Neutrophil (primary cell): ENCODE results near the gene AHNAK.
"Not testable (repeated sequence)": the region's sequence is repeated elsewhere in the genome, so short reads cannot be mapped to it uniquely, and the experiment has no call there.

Experiments used
- H3K27ac ChIP-seq: fragments of 200-600 bp; sonication (generic); 2 replicates; pipeline ENCODE4 v1.5.1; 2016; ENCODE audit warnings: mild to moderate bottlenecking, moderate library complexity
- H3K27me3 ChIP-seq: fragments of 200-600 bp; sonication (generic); 2 replicates; pipeline ENCODE4 v1.6.0; 2016; ENCODE audit warnings: mild to moderate bottlenecking
- H3K36me3 ChIP-seq: fragments of 200-600 bp; sonication (generic); 2 replicates; pipeline ENCODE4 v1.5.1; 2017
- H3K4me1 ChIP-seq, 2 experiments: fragments of 200-600 bp in 1 of 2; sonication (generic) in 1 of 2; 1 replicate in 1 of 2; 2 replicates in 1 of 2; pipeline versions ENCODE4 v1.5.1 to v1.6.1; 2013 to 2016; ENCODE audit warnings: low read depth in 1 of 2, low read length in 1 of 2, mild to moderate bottlenecking in 1 of 2, moderate library complexity in 1 of 2; ENCODE audit not compliant: control insufficient read depth in 1 of 2, insufficient read depth in 1 of 2
- H3K4me3 ChIP-seq, 2 experiments: fragments of 200-600 bp in 1 of 2; sonication (generic) in 1 of 2; 1 replicate in 1 of 2; 2 replicates in 1 of 2; pipeline ENCODE4 v1.5.1; 2013 to 2016; ENCODE audit warnings: low read depth in 1 of 2, low read length in 1 of 2, mild to moderate bottlenecking in 1 of 2, moderate library complexity in 1 of 2
- H3K9me3 ChIP-seq: fragments of 200-600 bp; sonication (generic); 2 replicates; pipeline ENCODE4 v1.5.1; 2016
- CTCF ChIP-seq: fragments of 200-600 bp; sonication (generic); IDR thresholded peaks from 2 replicates; pipeline ENCODE4 v1.5.1; 2016; ENCODE audit warnings: antibody characterized with exemption

Gene AHNAK

GRCh38 chr11:62390237-62390636 is 156.4 kb downstream of the AHNAK start:
- no peak overlapping the region for H3K27ac ChIP-seq
- no peak for TF ChIP-seq CTCF
- no peaks in the 10 kb centered on the region for H3K4me1 ChIP-seq
- H3K9me3 ChIP-seq = no peaks in the 10 kb centered on the region
- H3K27me3 ChIP-seq = no peaks in the 10 kb centered on the region
- H3K4me3 ChIP-seq = no peak overlapping the region
- peaks cover 21% of the 10 kb centered on the region for H3K36me3 ChIP-seq

- H3K27ac ChIP-seq = no peak overlapping the region
- peaks cover 21% of the 10 kb centered on the region for H3K36me3 ChIP-seq
- H3K4me3 ChIP-seq = no peak overlapping the region
- no peak for TF ChIP-seq CTCF
- H3K4me1 ChIP-seq = no peaks in the 10 kb centered on the region
- no peaks in the 10 kb centered on the region for H3K9me3 ChIP-seq
- no peaks in the 10 kb centered on the region for H3K27me3 ChIP-seq
Observed at GRCh38 chr11:62388999-62389398, 157.6 kb downstream of the AHNAK start.

GRCh38 chr11:62387381-62387780 is 159.2 kb downstream of the AHNAK start:
- Histone ChIP-seq H3K4me3 (no peak overlapping the region), H3K4me1 (no peaks in the 10 kb centered on the region), H3K27me3 (no peaks in the 10 kb centered on the region), H3K36me3 (peaks cover 21% of the 10 kb centered on the region), H3K27ac (no peak overlapping the region), H3K9me3 (no peaks in the 10 kb centered on the region)
- TF ChIP-seq CTCF = no peak

GRCh38 chr11:62386083-62386482 is 160.5 kb downstream of the AHNAK start:
- H3K4me3 ChIP-seq, H3K27me3 ChIP-seq, H3K9me3 ChIP-seq, H3K27ac ChIP-seq, H3K4me1 ChIP-seq: not testable (repeated sequence)
- H3K36me3 ChIP-seq = peaks cover 13% of the 10 kb centered on the region

GRCh38 chr11:62383822-62384221 is 162.8 kb downstream of the AHNAK start:
- H3K4me3 ChIP-seq = no peak overlapping the region
- peaks cover 4% of the 10 kb centered on the region for H3K36me3 ChIP-seq
- H3K9me3 ChIP-seq = no peaks in the 10 kb centered on the region
- TF ChIP-seq CTCF = no peak
- no peak overlapping the region for H3K27ac ChIP-seq
- no peaks in the 10 kb centered on the region for H3K27me3 ChIP-seq
- H3K4me1 ChIP-seq = peaks cover 4 to 7% of the 10 kb centered on the region in 2 experiments
